Measurements from ENCODE around the gene ABRAXAS1. TPM values are rescaled to one million over a fixed set of nuclear protein-coding genes. Genes with fewer than 3 reads are reported as not detected.

ABRAXAS1 gene
- total RNA-seq, 1 experiment from 2014 or later: 5.7 TPM

- POLR2A ChIA-PET: no interaction called here
- Mint-ChIP-seq H3K9me3 (ENCODE audit: unreplicated experiment) (no peaks in the 10 kb centered on the region), H3K4me3 (ENCODE audit: unreplicated experiment) (no peak overlapping the region), H3K27me3 (ENCODE audit: insufficient read depth, unreplicated experiment) (no peaks in the 10 kb centered on the region), H3K27ac (ENCODE audit: low read depth, unreplicated experiment) (no peak overlapping the region), H3K36me3 (ENCODE audit: insufficient read depth, unreplicated experiment) (peaks cover 52% of the 10 kb centered on the region), H3K4me1 (ENCODE audit: insufficient read depth, unreplicated experiment) (peaks cover 10% of the 10 kb centered on the region)
- intact Hi-C loops (cut with micrococcal nuclease): no loop called here
- DNase-seq (ENCODE audit: unreplicated experiment): no peak
- CTCF ChIA-PET: no interaction called here
- TF ChIP-seq CTCF (IDR thresholded peaks at IDR 0.05; ENCODE audit: unreplicated experiment): no peak
- BruUV-seq (replicated peaks): no TSS peak
Measured at GRCh38 chr4:83449009-83449408, 35.9 kb downstream of the ABRAXAS1 start.

GRCh38 chr4:83440899-83441298 lies 44.0 kb downstream of the ABRAXAS1 start:
- no peak for DNase-seq (ENCODE audit: unreplicated experiment)
- no peak for TF ChIP-seq CTCF (IDR thresholded peaks at IDR 0.05; ENCODE audit: unreplicated experiment)
- Mint-ChIP-seq H3K27me3 (ENCODE audit: insufficient read depth, unreplicated experiment) (no peaks in the 10 kb centered on the region), H3K9me3 (ENCODE audit: unreplicated experiment) (no peaks in the 10 kb centered on the region), H3K4me1 (ENCODE audit: insufficient read depth, unreplicated experiment) (no peaks in the 10 kb centered on the region), H3K27ac (ENCODE audit: low read depth, unreplicated experiment) (no peak overlapping the region), H3K4me3 (ENCODE audit: unreplicated experiment) (no peak overlapping the region), H3K36me3 (ENCODE audit: insufficient read depth, unreplicated experiment) (peaks cover 74% of the 10 kb centered on the region)
- ChIA-PET CTCF (interaction anchor here (0.6 to 1.2 kb wide), 3 partner anchors 10 to 167 kb away, joined by 3 to 4 read pairs (median 3); no protein-coding TSS in a partner anchor), POLR2A (interaction anchor here (2.5 kb wide), 1 partner anchor 14 kb away, joined by 11 read pairs; the partner anchor contains the start of genes HELQ and MRPS18C)
- intact Hi-C loops (cut with micrococcal nuclease): no loop called here
- BruUV-seq (replicated peaks): no TSS peak

GRCh38 chr4:83440148-83440814 lies 44.6 kb downstream of the ABRAXAS1 start:
- peaks cover 71% of the 10 kb centered on the region for H3K36me3 Mint-ChIP-seq (ENCODE audit: insufficient read depth, unreplicated experiment)
- ChIA-PET CTCF (interaction anchor here (1.2 kb wide), 1 partner anchor 10 kb away, joined by 3 read pairs; no protein-coding TSS in a partner anchor), POLR2A (interaction anchor here (2.5 kb wide), 1 partner anchor 15 kb away, joined by 11 read pairs; the partner anchor contains the start of genes HELQ and MRPS18C)
- no peak for DNase-seq (ENCODE audit: unreplicated experiment)
- no peak for TF ChIP-seq CTCF (IDR thresholded peaks at IDR 0.05; ENCODE audit: unreplicated experiment)
- H3K4me1 Mint-ChIP-seq (ENCODE audit: insufficient read depth, unreplicated experiment): no peaks in the 10 kb centered on the region
- BruUV-seq (replicated peaks): no TSS peak
- intact Hi-C loops (cut with micrococcal nuclease): no loop called here
- no peak overlapping the region for H3K27ac Mint-ChIP-seq (ENCODE audit: low read depth, unreplicated experiment)
- H3K9me3 Mint-ChIP-seq (ENCODE audit: unreplicated experiment): no peaks in the 10 kb centered on the region
- H3K4me3 Mint-ChIP-seq (ENCODE audit: unreplicated experiment): no peak overlapping the region
- H3K27me3 Mint-ChIP-seq (ENCODE audit: insufficient read depth, unreplicated experiment): no peaks in the 10 kb centered on the region

- DNase-seq (ENCODE audit: unreplicated experiment): no peak
- Mint-ChIP-seq H3K4me1 (ENCODE audit: insufficient read depth, unreplicated experiment) (no peaks in the 10 kb centered on the region), H3K9me3 (ENCODE audit: unreplicated experiment) (no peaks in the 10 kb centered on the region), H3K36me3 (ENCODE audit: insufficient read depth, unreplicated experiment) (peaks cover 78% of the 10 kb centered on the region), H3K4me3 (ENCODE audit: unreplicated experiment) (no peak overlapping the region), H3K27me3 (ENCODE audit: insufficient read depth, unreplicated experiment) (no peaks in the 10 kb centered on the region), H3K27ac (ENCODE audit: low read depth, unreplicated experiment) (no peak overlapping the region)
- TF ChIP-seq CTCF (IDR thresholded peaks at IDR 0.05; ENCODE audit: unreplicated experiment): no peak
- intact Hi-C loops (cut with micrococcal nuclease): no loop called here
- ChIA-PET POLR2A (interaction anchor here (0.7 kb wide), 1 partner anchor 82 kb away, joined by 4 read pairs; no protein-coding TSS in a partner anchor), CTCF (interaction anchor here (0.7 kb wide), 2 partner anchors 13 to 1603 kb away, joined by 4 read pairs; no protein-coding TSS in a partner anchor)
- BruUV-seq (replicated peaks): no TSS peak
Measured at GRCh38 chr4:83438719-83439118, 46.2 kb downstream of the ABRAXAS1 start.
